HCT116 (cell line): ENCODE results near the gene TRAPPC13. TPM values are rescaled to one million over a fixed set of nuclear protein-coding genes. Genes with fewer than 3 reads are reported as not detected.

Experiments
- ATAC-seq: fragments of 200-7000 bp; cut with Tn5 transposase; 2 replicates; pipeline ENCODE4 v1.9.1; 2020; ENCODE audit warnings: mild to moderate bottlenecking, moderate library complexity
- BruUV-seq: library from RNA; stranded (reverse); fragments of 400-500 nt; replicated peaks from 2 replicates; lab custom pipeline; 2021; lab: Mats Ljungman, UMichigan
- CTCF ChIA-PET: fragments of 300-600 bp; sonication (Branson Sonifier 250); formaldehyde crosslinking; loops from one replicate; lab custom pipeline; 2021; ENCODE audit warnings: antibody characterized with exemption; lab: Charles Lee
- POLR2A ChIA-PET: fragments of 300-600, 350-600 bp; sonication (Branson Sonifier 250); formaldehyde crosslinking; loops from one replicate; lab custom pipeline; 2021; ENCODE audit warnings: antibody characterized with exemption; lab: Charles Lee
- RAD21 ChIA-PET, 2 experiments: fragments of 300-600 bp; sonication (Branson Sonifier 250); formaldehyde crosslinking; loops; one replicate each; lab custom pipeline; 2023; ENCODE audit warnings: low total read pairs in 2 of 2; ENCODE audit not compliant: uncharacterized antibody in 2 of 2, unreplicated experiment in 2 of 2, low non-redundant PET in 1 of 2; lab: Charles Lee
- DNase-seq: peaks from one replicate; pipeline ENCODE4 v3.0.0-alpha.2; 2010; ENCODE audit warnings: low read depth, low spot score
- H2AFZ ChIP-seq: fragments of 200-600 bp; shearing (Covaris generic), sonication (generic); 2 replicates; pipeline ENCODE4 v1.6.1; 2017; ENCODE audit warnings: low read depth, mixed run types, mixed read lengths, antibody characterized with exemption, low read length; ENCODE audit not compliant: poor library complexity, severe bottlenecking
- H3K27ac ChIP-seq: 2 replicates; pipeline ENCODE4 v1.5.1; 2012; ENCODE audit warnings: low read depth, low read length
- H3K27me3 ChIP-seq: fragments of 200-600 bp; sonication (generic); 2 replicates; pipeline ENCODE4 v1.6.1; 2016; ENCODE audit warnings: mixed run types, low read length, mixed read lengths; ENCODE audit not compliant: insufficient read depth
- H3K36me3 ChIP-seq, 2 experiments: fragments of 200-500 bp in 1 of 2; fragments of 200-600 bp in 1 of 2; sonication (Bioruptor generic) in 1 of 2; sonication (generic) in 1 of 2; 2 replicates each; pipeline versions ENCODE4 v1.5.1 to v1.6.1; 2014 to 2016; ENCODE audit warnings: low read length in 2 of 2, inconsistent platforms in 1 of 2, mixed read lengths in 1 of 2, mixed run types in 1 of 2; ENCODE audit not compliant: insufficient read depth in 2 of 2, control insufficient read depth in 1 of 2
- H3K4me1 ChIP-seq, 2 experiments: fragments of 200-600 bp in 1 of 2; sonication (generic) in 1 of 2; 2 replicates each; pipeline versions ENCODE4 v1.5.1 to v1.6.1; 2012 to 2017; ENCODE audit warnings: low read length in 2 of 2, inconsistent platforms in 1 of 2, mild to moderate bottlenecking in 1 of 2, mixed read lengths in 1 of 2, mixed run types in 1 of 2, moderate library complexity in 1 of 2; ENCODE audit not compliant: insufficient read depth in 2 of 2, control insufficient read depth in 1 of 2
- H3K4me2 ChIP-seq: fragments of 200-600 bp; sonication (generic); 2 replicates; pipeline ENCODE4 v1.6.1; 2017; ENCODE audit warnings: mixed run types, low read length, mixed read lengths
- H3K4me3 ChIP-seq, 2 experiments: fragments of 200-600 bp in 1 of 2; sonication (generic) in 1 of 2; replicated peaks in 1 of 2; 2 replicates each; pipeline ENCODE4 v1.5.1; 2011 to 2016; ENCODE audit warnings: low read length in 2 of 2, control low read depth in 1 of 2, low read depth in 1 of 2, mild to moderate bottlenecking in 1 of 2, mixed read lengths in 1 of 2, mixed run types in 1 of 2
- H3K79me2 ChIP-seq: fragments of 200-600 bp; sonication (generic); 2 replicates; pipeline ENCODE4 v1.6.1; 2017; ENCODE audit warnings: mild to moderate bottlenecking, mixed run types, low read length, moderate library complexity, mixed read lengths; ENCODE audit not compliant: insufficient read depth
- H3K9ac ChIP-seq: fragments of 200-600 bp; sonication (generic); 2 replicates; pipeline ENCODE4 v1.6.1; 2016; ENCODE audit warnings: low read length, mixed read lengths
- H3K9me2 ChIP-seq: fragments of 200-600 bp; sonication (generic), shearing (Covaris generic); 2 replicates; pipeline ENCODE4 v1.6.1; 2017; ENCODE audit warnings: mixed run types, mild to moderate bottlenecking, moderate library complexity; ENCODE audit not compliant: insufficient read depth
- H3K9me3 ChIP-seq, 2 experiments: fragments of 200-500 bp in 1 of 2; fragments of 200-600 bp in 1 of 2; sonication (Bioruptor generic) in 1 of 2; sonication (generic) in 1 of 2; 2 replicates each; pipeline ENCODE4 v1.6.1; 2014 to 2017; ENCODE audit warnings: low read length in 2 of 2, mixed read lengths in 2 of 2, inconsistent platforms in 1 of 2, low read depth in 1 of 2, mild to moderate bottlenecking in 1 of 2, mixed run types in 1 of 2, moderate library complexity in 1 of 2; ENCODE audit not compliant: control insufficient read depth in 1 of 2, insufficient read depth in 1 of 2
- H4K20me1 ChIP-seq: fragments of 200-600 bp; sonication (generic), shearing (Covaris generic); 2 replicates; pipeline ENCODE4 v1.6.1; 2017; ENCODE audit warnings: mixed run types, mild to moderate bottlenecking, moderate library complexity; ENCODE audit not compliant: insufficient read depth
- ATF3 ChIP-seq: IDR thresholded peaks from 2 replicates; pipeline ENCODE4 v1.6.1; 2012
- CBX3 ChIP-seq: IDR thresholded peaks from 2 replicates; pipeline ENCODE4 v1.6.1; 2012; ENCODE audit warnings: low read depth
- CEBPB ChIP-seq: IDR thresholded peaks from 2 replicates; pipeline ENCODE4 v1.6.1; 2012; ENCODE audit warnings: low read depth
- EGR1 ChIP-seq: IDR thresholded peaks from 2 replicates; pipeline ENCODE4 v1.6.1; 2012; ENCODE audit warnings: low read depth
- ELF1 ChIP-seq: IDR thresholded peaks from 2 replicates; pipeline ENCODE4 v1.6.1; 2012; ENCODE audit warnings: low read depth, borderline replicate concordance
- EZH2 ChIP-seq: fragments of 200-600 bp; sonication (generic); IDR thresholded peaks from 2 replicates; pipeline ENCODE4 v1.6.1; 2017; ENCODE audit warnings: antibody characterized with exemption, mixed run types
- FOSL1 ChIP-seq: IDR thresholded peaks from 2 replicates; pipeline ENCODE4 v1.6.1; 2012; ENCODE audit warnings: low read depth
- RAD21 ChIP-seq: IDR thresholded peaks from 2 replicates; pipeline ENCODE4 v1.6.1; 2012; ENCODE audit warnings: low read depth, mild to moderate bottlenecking
- REST ChIP-seq: IDR thresholded peaks from 2 replicates; pipeline ENCODE4 v1.6.1; 2012; ENCODE audit warnings: low read depth
- SRF ChIP-seq: IDR thresholded peaks from 2 replicates; pipeline ENCODE4 v1.6.1; 2012; ENCODE audit warnings: low read depth
- TCF7L2 ChIP-seq: IDR thresholded peaks from 2 replicates; pipeline ENCODE4 v1.7.0; 2011; ENCODE audit warnings: borderline replicate concordance, inconsistent platforms; ENCODE audit not compliant: insufficient read depth, insufficient read length; ENCODE audit errors: extremely low read depth
- ZBTB33 ChIP-seq: IDR thresholded peaks from 2 replicates; pipeline ENCODE4 v1.6.1; 2011; ENCODE audit warnings: mild to moderate bottlenecking, low read length, moderate library complexity; ENCODE audit not compliant: insufficient replicate concordance; ENCODE audit errors: extremely low read depth
- ZFX ChIP-seq: fragments of 450-650 bp; IDR thresholded peaks from 2 replicates; pipeline ENCODE4 v1.6.1; 2017
- ZNF274 ChIP-seq: fragments of 200-500 bp; sonication (Bioruptor generic); IDR thresholded peaks from 2 replicates; pipeline ENCODE4 v1.6.1; 2014; ENCODE audit warnings: mild to moderate bottlenecking, low read depth, low read length, inconsistent platforms
- intact Hi-C: fragments of 100-400 bp; cut with micrococcal nuclease; formaldehyde crosslinking; loops from 2 replicates; pipeline ENCODE4 v1.10.0; 2022
- total RNA-seq: library from RNA; stranded (reverse); gene quantifications from one replicate; pipeline ENCODE4 v1.2.1, GENCODE V29; 2021; ENCODE audit not compliant: unreplicated experiment

Gene TRAPPC13
- total RNA-seq, 1 experiment from 2014 or later: 18.2 TPM

GRCh38 chr5:65708145-65708544 lies 83.3 kb downstream of the TRAPPC13 start:
- Histone ChIP-seq H3K9ac (no peak overlapping the region), H3K9me3 (no peaks in the 10 kb centered on the region), H3K36me3 (peaks cover 0 to 2% of the 10 kb centered on the region in 2 experiments; a peak in 1 of 4 replicates), H4K20me1 (no peaks in the 10 kb centered on the region), H3K79me2 (no peaks in the 10 kb centered on the region), H3K27me3 (no peaks in the 10 kb centered on the region), H3K4me2 (no peak overlapping the region), H2AFZ (no peak overlapping the region), H3K9me2 (no peaks in the 10 kb centered on the region), H3K27ac (no peak overlapping the region), H3K4me3 (no peak overlapping the region), H3K4me1 (no peaks in the 10 kb centered on the region)
- ChIA-PET RAD21 (no interaction called here), CTCF (no interaction called here), POLR2A (no interaction called here)
- ATAC-seq: no peak
- TF ChIP-seq CEBPB (no peak), ELF1 (no peak), EZH2 (no peak), ZNF274 (no peak), FOSL1 (no peak), CBX3 (no peak), EGR1 (no peak), TCF7L2 (no peak), ZBTB33 (no peak), RAD21 (no peak), ATF3 (no peak), ZFX (no peak), SRF (no peak), REST (no peak)
- intact Hi-C loops: no loop called here
- DNase-seq: no peak
- BruUV-seq: no TSS peak

Other genes with a start within 250 kb of the TRAPPC13 start
- gene ADAMTS6, start 143.1 kb upstream of the TRAPPC13 start, total RNA-seq: 0.93 TPM
- 21.4 TPM for gene CENPK, start 61.9 kb upstream of the TRAPPC13 start, total RNA-seq
- gene PPWD1, start 61.7 kb upstream of the TRAPPC13 start, total RNA-seq: 25.5 TPM
- 12.2 TPM for gene TRIM23, start 694 bp upstream of the TRAPPC13 start, total RNA-seq
- gene SHLD3, start within 50 bp of the TRAPPC13 start, total RNA-seq: 2.8 TPM
- 12.6 TPM for gene SGTB, start 97.1 kb downstream of the TRAPPC13 start, total RNA-seq
- 67.6 TPM for gene NLN, start 97.2 kb downstream of the TRAPPC13 start, total RNA-seq